Astrocyte (in vitro differentiated cells and primary cell): ENCODE results near the gene IKBKE. TPM values are rescaled to one million over a fixed set of nuclear protein-coding genes. Genes with fewer than 3 reads are reported as not detected.

Experiments used
- DNase-seq: peaks from one replicate; pipeline ENCODE4 v3.0.0-alpha.2; 2010; ENCODE audit warnings: low read depth
- FAIRE-seq: peaks from 2 replicates; lab custom pipeline; 2011; peaks lifted over from hg19 to GRCh38; lab: Jason Lieb, UNC
- H2AFZ ChIP-seq: 2 replicates; pipeline ENCODE4 v1.6.0; 2012; ENCODE audit warnings: low read depth, low read length, inconsistent platforms
- H3K27ac ChIP-seq: 2 replicates; pipeline ENCODE4 v1.5.1; 2011; ENCODE audit warnings: low read depth, low read length, inconsistent platforms
- H3K27me3 ChIP-seq: 2 replicates; pipeline ENCODE4 v1.6.0; 2011; ENCODE audit warnings: low read length, inconsistent platforms; ENCODE audit not compliant: insufficient read depth
- H3K36me3 ChIP-seq: 2 replicates; pipeline ENCODE4 v1.5.1; 2011; ENCODE audit warnings: low read length, inconsistent platforms; ENCODE audit not compliant: insufficient read depth
- H3K4me1 ChIP-seq: 2 replicates; pipeline ENCODE4 v1.5.1; 2011; ENCODE audit warnings: low read length, inconsistent platforms; ENCODE audit not compliant: insufficient read depth
- H3K4me2 ChIP-seq: 2 replicates; pipeline ENCODE4 v1.6.0; 2012; ENCODE audit warnings: low read length, inconsistent platforms
- H3K4me3 ChIP-seq: 2 replicates; pipeline ENCODE4 v1.5.1; 2011; ENCODE audit warnings: low read depth, mild to moderate bottlenecking, low read length, inconsistent platforms; ENCODE audit not compliant: insufficient read depth
- H3K79me2 ChIP-seq: 2 replicates; pipeline ENCODE4 v1.6.0; 2012; ENCODE audit warnings: mild to moderate bottlenecking, low read length, inconsistent platforms; ENCODE audit not compliant: insufficient read depth
- H3K9ac ChIP-seq: 2 replicates; pipeline ENCODE4 v1.6.0; 2012; ENCODE audit warnings: mild to moderate bottlenecking, low read length, inconsistent platforms
- H3K9me3 ChIP-seq: 2 replicates; pipeline ENCODE4 v1.5.1; 2012; ENCODE audit warnings: low read depth, mild to moderate bottlenecking, low read length, inconsistent platforms; ENCODE audit not compliant: insufficient read depth
- H4K20me1 ChIP-seq: 2 replicates; pipeline ENCODE4 v1.6.0; 2012; ENCODE audit warnings: low read length, inconsistent platforms; ENCODE audit not compliant: insufficient read depth
- H3K27ac Mint-ChIP-seq: one replicate; pipeline ENCODE4 v1.8.0; 2021; ENCODE audit warnings: mild to moderate bottlenecking, mixed read lengths; ENCODE audit not compliant: unreplicated experiment
- H3K27me3 Mint-ChIP-seq: one replicate; pipeline ENCODE4 v1.8.0; 2021; ENCODE audit warnings: low read depth, mixed read lengths; ENCODE audit not compliant: unreplicated experiment
- H3K36me3 Mint-ChIP-seq: one replicate; pipeline ENCODE4 v1.8.0; 2021; ENCODE audit warnings: low read depth, mixed read lengths; ENCODE audit not compliant: unreplicated experiment
- H3K4me1 Mint-ChIP-seq: one replicate; pipeline ENCODE4 v1.8.0; 2021; ENCODE audit warnings: low read depth, mixed read lengths; ENCODE audit not compliant: unreplicated experiment
- H3K4me3 Mint-ChIP-seq: one replicate; pipeline ENCODE4 v1.8.0; 2021; ENCODE audit warnings: mild to moderate bottlenecking, moderate library complexity, mixed read lengths; ENCODE audit not compliant: unreplicated experiment
- H3K9me3 Mint-ChIP-seq: one replicate; pipeline ENCODE4 v1.8.0; 2021; ENCODE audit warnings: mild to moderate bottlenecking, mixed read lengths; ENCODE audit not compliant: unreplicated experiment
- CTCF ChIP-seq: IDR thresholded peaks from 2 replicates; pipeline ENCODE4 v1.5.1; 2011; ENCODE audit warnings: low read depth, mild to moderate bottlenecking, inconsistent platforms, low read length, moderate library complexity; ENCODE audit not compliant: insufficient read depth
- EZH2 ChIP-seq: IDR thresholded peaks from 2 replicates; pipeline ENCODE4 v1.6.1; 2012; ENCODE audit warnings: mild to moderate bottlenecking, low read length, inconsistent platforms; ENCODE audit not compliant: insufficient read depth
- total RNA-seq: library from RNA; stranded (reverse); gene quantifications from 2 replicates; pipeline ENCODE4 v1.2.1, GENCODE V29; 2021

Gene IKBKE
- total RNA-seq, 1 donor from 2014 or later: 17.0 TPM

- H3K4me3 Mint-ChIP-seq: no peak overlapping the region
Measured at GRCh38 chr1:206449565-206449964, 20.7 kb upstream of the IKBKE start.

DNA sequence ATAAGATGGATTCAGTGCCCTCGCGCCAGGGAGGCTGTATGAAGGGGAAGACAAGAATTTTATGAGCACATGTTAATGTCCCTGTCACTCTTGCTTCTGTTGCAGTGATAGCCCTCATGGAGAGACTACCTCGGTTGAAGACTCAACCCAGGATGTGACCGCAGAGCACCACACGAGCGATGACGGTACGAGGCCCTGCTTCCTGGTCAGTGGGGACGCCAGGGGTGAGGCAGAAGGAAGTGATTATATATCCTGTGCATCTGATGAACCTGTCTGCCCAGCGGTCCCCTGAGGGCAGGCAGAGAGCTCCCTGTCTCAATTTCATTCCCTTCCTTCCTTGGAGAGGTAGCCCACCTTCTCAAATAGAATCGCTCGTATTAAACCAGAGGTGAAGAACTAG lies 20.0 kb upstream of the IKBKE start:
- Mint-ChIP-seq H3K9me3 (no peaks in the 10 kb centered on the region), H3K36me3 (peaks cover 51% of the 10 kb centered on the region), H3K27ac (peak overlapping the region; percentile 19), H3K4me1 (peaks cover 15% of the 10 kb centered on the region), H3K27me3 (no peaks in the 10 kb centered on the region), H3K4me3 (no peak overlapping the region)
- Histone ChIP-seq H3K36me3 (peaks cover 31% of the 10 kb centered on the region), H3K4me3 (no peak overlapping the region), H3K27me3 (no peaks in the 10 kb centered on the region), H3K27ac (no peak overlapping the region), H3K4me1 (peaks cover 4% of the 10 kb centered on the region), H3K4me2 (no peak overlapping the region), H3K9ac (no peak overlapping the region), H3K79me2 (no peaks in the 10 kb centered on the region), H2AFZ (no peak overlapping the region), H3K9me3 (no peaks in the 10 kb centered on the region), H4K20me1 (peaks cover 14% of the 10 kb centered on the region)
- FAIRE-seq: no peak
- no peak for DNase-seq
- TF ChIP-seq EZH2 (no peak), CTCF (no peak)

More at GRCh38 chr1:206449565-206449964, 20.7 kb upstream of the IKBKE start:
- Mint-ChIP-seq H3K27ac (peak overlapping the region; percentile 19), H3K4me1 (peaks cover 15% of the 10 kb centered on the region), H3K36me3 (peaks cover 51% of the 10 kb centered on the region), H3K27me3 (no peaks in the 10 kb centered on the region), H3K9me3 (no peaks in the 10 kb centered on the region)
- H3K27me3 ChIP-seq: no peaks in the 10 kb centered on the region
- H3K4me1 ChIP-seq: peaks cover 4% of the 10 kb centered on the region
- H3K27ac ChIP-seq: no peak overlapping the region
- no peaks in the 10 kb centered on the region for H3K9me3 ChIP-seq
- peaks cover 30% of the 10 kb centered on the region for H3K36me3 ChIP-seq
- no peaks in the 10 kb centered on the region for H3K79me2 ChIP-seq
- H3K9ac ChIP-seq: no peak overlapping the region
- no peak for TF ChIP-seq EZH2
- TF ChIP-seq CTCF: no peak
- FAIRE-seq: no peak
- no peak overlapping the region for H2AFZ ChIP-seq
- no peak overlapping the region for H3K4me2 ChIP-seq
- H3K4me3 ChIP-seq: no peak overlapping the region
- peaks cover 14% of the 10 kb centered on the region for H4K20me1 ChIP-seq
- peak; percentile 61 for DNase-seq

- no peak overlapping the region for H3K4me3 Mint-ChIP-seq
Measured at GRCh38 chr1:206451134-206451686, 19.1 kb upstream of the IKBKE start.

More at GRCh38 chr1:206451134-206451686, 19.1 kb upstream of the IKBKE start:
- DNase-seq (no peak), FAIRE-seq (no peak)
- Histone ChIP-seq H3K4me2 (no peak overlapping the region), H2AFZ (no peak overlapping the region), H3K27ac (no peak overlapping the region), H3K36me3 (peaks cover 33% of the 10 kb centered on the region), H4K20me1 (peaks cover 14% of the 10 kb centered on the region), H3K9me3 (no peaks in the 10 kb centered on the region), H3K9ac (no peak overlapping the region), H3K4me1 (peaks cover 11% of the 10 kb centered on the region), H3K27me3 (no peaks in the 10 kb centered on the region), H3K79me2 (no peaks in the 10 kb centered on the region), H3K4me3 (no peak overlapping the region)
- H3K9me3 Mint-ChIP-seq: no peaks in the 10 kb centered on the region
- TF ChIP-seq CTCF (no peak), EZH2 (no peak)
- peaks cover 52% of the 10 kb centered on the region for H3K36me3 Mint-ChIP-seq
- H3K4me1 Mint-ChIP-seq: peaks cover 16% of the 10 kb centered on the region
- H3K27ac Mint-ChIP-seq: no peak overlapping the region
- H3K27me3 Mint-ChIP-seq: no peaks in the 10 kb centered on the region
